OCI-LY1 (cell line): Measurements from ENCODE around the gene CDC6.

ENCODE experiments used
- H2AFZ ChIP-seq: fragments of 200-600 bp; sonication (generic), shearing (Covaris generic); 2 replicates; pipeline ENCODE4 v1.6.0; 2014; ENCODE audit warnings: antibody characterized with exemption, mild to moderate bottlenecking, low read length
- H3F3A ChIP-seq: fragments of 200-600 bp; sonication (generic), shearing (Covaris generic); 2 replicates; pipeline ENCODE4 v1.6.0; 2014; ENCODE audit warnings: mild to moderate bottlenecking, antibody characterized with exemption, low read length, moderate library complexity; ENCODE audit not compliant: insufficient read depth
- H3K27ac ChIP-seq: fragments of 200-600 bp; sonication (generic); 2 replicates; pipeline ENCODE4 v1.5.1; 2014; ENCODE audit warnings: low read length, mixed run types, mild to moderate bottlenecking, low read depth; ENCODE audit not compliant: poor library complexity, severe bottlenecking
- H3K27me3 ChIP-seq: fragments of 200-600 bp; sonication (generic); 2 replicates; pipeline ENCODE4 v1.6.0; 2014; ENCODE audit warnings: antibody characterized with exemption, mild to moderate bottlenecking, low read length, moderate library complexity; ENCODE audit not compliant: insufficient read depth
- H3K36me3 ChIP-seq: fragments of 200-600 bp; sonication (generic); 2 replicates; pipeline ENCODE4 v1.6.1; 2014; ENCODE audit warnings: mild to moderate bottlenecking, antibody characterized with exemption, low read length, moderate library complexity, mixed read lengths; ENCODE audit not compliant: insufficient read depth
- H3K4me1 ChIP-seq: fragments of 200-600 bp; sonication (generic); 2 replicates; pipeline ENCODE4 v1.5.1; 2014; ENCODE audit warnings: mild to moderate bottlenecking, low read length, moderate library complexity; ENCODE audit not compliant: insufficient read depth, severe bottlenecking
- H3K4me2 ChIP-seq: fragments of 200-600 bp; sonication (generic), shearing (Covaris generic); 2 replicates; pipeline ENCODE4 v1.6.1; 2014; ENCODE audit warnings: low read length
- H3K4me3 ChIP-seq: fragments of 200-600 bp; sonication (generic); 2 replicates; pipeline ENCODE4 v1.5.1; 2014; ENCODE audit warnings: low read length, low read depth, mild to moderate bottlenecking, mixed read lengths; ENCODE audit not compliant: poor library complexity, severe bottlenecking
- H3K79me2 ChIP-seq: fragments of 200-600 bp; shearing (Covaris generic); 2 replicates; pipeline ENCODE4 v1.6.1; 2016; ENCODE audit warnings: mixed run types, low read length, mixed read lengths; ENCODE audit not compliant: insufficient read depth
- H3K9ac ChIP-seq: fragments of 200-600 bp; sonication (generic), shearing (Covaris generic); 2 replicates; pipeline ENCODE4 v1.6.1; 2014; ENCODE audit warnings: mild to moderate bottlenecking, low read length, mixed read lengths
- H3K9me2 ChIP-seq: fragments of 200-600 bp; sonication (generic), shearing (Covaris generic); 2 replicates; pipeline ENCODE4 v1.6.1; 2014; ENCODE audit warnings: low read depth, mild to moderate bottlenecking, low read length, mixed read lengths
- H3K9me3 ChIP-seq: fragments of 200-600 bp; shearing (Covaris generic); 2 replicates; pipeline ENCODE4 v1.6.1; 2014; ENCODE audit warnings: low read length, mixed read lengths
- H4K20me1 ChIP-seq: fragments of 200-600 bp; sonication (generic), shearing (Covaris generic); 2 replicates; pipeline ENCODE4 v1.6.0; 2016; ENCODE audit warnings: mild to moderate bottlenecking, low read length; ENCODE audit not compliant: insufficient read depth
- CTCF ChIP-seq: fragments of 200-600 bp; sonication (generic), shearing (Covaris generic); IDR thresholded peaks from 2 replicates; pipeline ENCODE4 v1.5.1; 2017; ENCODE audit warnings: mild to moderate bottlenecking, antibody characterized with exemption, low read length, moderate library complexity, mixed read lengths
- EZH2 ChIP-seq: fragments of 200-600 bp; sonication (generic), shearing (Covaris generic); IDR thresholded peaks from 2 replicates; pipeline ENCODE4 v1.8.0; 2017; ENCODE audit warnings: borderline replicate concordance, mixed run types, mild to moderate bottlenecking, antibody characterized with exemption, low read length, moderate library complexity, mixed read lengths

Gene CDC6

GRCh38 chr17:40321524-40321929 is 33.8 kb downstream of the CDC6 start:
- Histone ChIP-seq H3K27ac (no peak overlapping the region), H3F3A (no peaks in the 10 kb centered on the region), H3K4me1 (peaks cover 38% of the 10 kb centered on the region), H3K79me2 (no peaks in the 10 kb centered on the region), H3K36me3 (no peaks in the 10 kb centered on the region), H2AFZ (no peak overlapping the region), H3K4me3 (no peak overlapping the region), H3K9ac (no peak overlapping the region), H4K20me1 (no peaks in the 10 kb centered on the region), H3K27me3 (peaks cover 7% of the 10 kb centered on the region; the same call in 1 of the 2 replicates), H3K9me3 (no peaks in the 10 kb centered on the region), H3K9me2 (no peaks in the 10 kb centered on the region), H3K4me2 (no peak overlapping the region)
- TF ChIP-seq CTCF: no peak
- TF ChIP-seq EZH2: no peak

GRCh38 chr17:40321961-40322357 is 34.3 kb downstream of the CDC6 start:
- Histone ChIP-seq H3K4me1 (peaks cover 38% of the 10 kb centered on the region), H3K4me2 (peak overlapping the region; percentile 63), H3F3A (no peaks in the 10 kb centered on the region), H3K9me3 (no peaks in the 10 kb centered on the region), H3K36me3 (no peaks in the 10 kb centered on the region), H3K27me3 (peaks cover 11% of the 10 kb centered on the region; the same call in 1 of the 2 replicates), H3K79me2 (no peaks in the 10 kb centered on the region), H2AFZ (no peak overlapping the region), H3K9me2 (no peaks in the 10 kb centered on the region), H3K4me3 (peak overlapping the region; percentile 45), H4K20me1 (no peaks in the 10 kb centered on the region), H3K9ac (no peak overlapping the region; the same call in 1 of the 2 replicates), H3K27ac (no peak overlapping the region)
- no peak for TF ChIP-seq CTCF
- no peak for TF ChIP-seq EZH2

GRCh38 chr17:40322358-40323315 is 35.0 kb downstream of the CDC6 start:
- Histone ChIP-seq H3K27me3 (peaks cover 11% of the 10 kb centered on the region; the same call in 1 of the 2 replicates), H3K79me2 (no peaks in the 10 kb centered on the region), H3F3A (no peaks in the 10 kb centered on the region), H3K9me3 (no peaks in the 10 kb centered on the region), H3K4me2 (peak overlapping the region; percentile 63), H2AFZ (no peak overlapping the region), H3K9me2 (no peaks in the 10 kb centered on the region), H3K4me3 (peak overlapping the region; percentile 45), H3K27ac (no peak overlapping the region), H4K20me1 (no peaks in the 10 kb centered on the region), H3K36me3 (no peaks in the 10 kb centered on the region), H3K4me1 (peaks cover 32% of the 10 kb centered on the region), H3K9ac (no peak overlapping the region; the same call in 1 of the 2 replicates)
- no peak for TF ChIP-seq EZH2
- TF ChIP-seq CTCF: no peak
